ENCODE measurements around the gene TSC22D2. TPM values are rescaled to one million over a fixed set of nuclear protein-coding genes. Genes with fewer than 3 reads are reported as not detected.

TSC22D2 gene
- total RNA-seq, 1 donor: 13.4 TPM

DNA sequence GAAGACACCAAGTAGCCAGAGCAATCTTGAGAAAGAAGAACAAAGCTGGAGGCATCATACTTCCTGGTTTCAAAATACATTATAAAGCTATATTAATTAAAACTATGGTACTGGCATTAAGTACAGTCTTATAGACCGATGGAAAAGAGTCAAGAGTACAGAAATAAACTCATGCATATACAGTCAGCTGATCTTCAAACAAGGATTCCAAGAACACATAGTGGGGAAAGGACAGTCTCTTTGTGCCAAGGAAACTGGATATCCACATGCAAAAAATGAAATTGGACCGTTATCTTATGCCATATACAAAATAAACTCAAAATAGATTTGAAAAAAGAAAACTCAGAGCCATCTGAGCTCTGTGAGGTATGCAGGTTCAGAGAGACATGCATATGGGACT lies 80.8 kb downstream of the TSC22D2 start:
- H3K4me3 ChIP-seq (ENCODE audit: insufficient read depth, low read length): no peak overlapping the region
- no peak overlapping the region for H2AFZ ChIP-seq (ENCODE audit: low read length)
- TF ChIP-seq, protein P1, sequence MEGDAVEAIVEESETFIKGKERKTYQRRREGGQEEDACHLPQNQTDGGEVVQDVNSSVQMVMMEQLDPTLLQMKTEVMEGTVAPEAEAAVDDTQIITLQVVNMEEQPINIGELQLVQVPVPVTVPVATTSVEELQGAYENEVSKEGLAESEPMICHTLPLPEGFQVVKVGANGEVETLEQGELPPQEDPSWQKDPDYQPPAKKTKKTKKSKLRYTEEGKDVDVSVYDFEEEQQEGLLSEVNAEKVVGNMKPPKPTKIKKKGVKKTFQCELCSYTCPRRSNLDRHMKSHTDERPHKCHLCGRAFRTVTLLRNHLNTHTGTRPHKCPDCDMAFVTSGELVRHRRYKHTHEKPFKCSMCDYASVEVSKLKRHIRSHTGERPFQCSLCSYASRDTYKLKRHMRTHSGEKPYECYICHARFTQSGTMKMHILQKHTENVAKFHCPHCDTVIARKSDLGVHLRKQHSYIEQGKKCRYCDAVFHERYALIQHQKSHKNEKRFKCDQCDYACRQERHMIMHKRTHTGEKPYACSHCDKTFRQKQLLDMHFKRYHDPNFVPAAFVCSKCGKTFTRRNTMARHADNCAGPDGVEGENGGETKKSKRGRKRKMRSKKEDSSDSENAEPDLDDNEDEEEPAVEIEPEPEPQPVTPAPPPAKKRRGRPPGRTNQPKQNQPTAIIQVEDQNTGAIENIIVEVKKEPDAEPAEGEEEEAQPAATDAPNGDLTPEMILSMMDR (IDR thresholded peaks at IDR 0.05; ENCODE audit: extremely low read depth, low read depth, low read length): no peak
- H4K20me1 ChIP-seq (ENCODE audit: insufficient read depth, low read length): no peaks in the 10 kb centered on the region
- no peaks in the 10 kb centered on the region for H3K4me1 ChIP-seq (ENCODE audit: insufficient read depth, low read length)
- no peaks in the 10 kb centered on the region for H3K79me2 ChIP-seq (ENCODE audit: insufficient read depth, low read length)
- H3K36me3 ChIP-seq (ENCODE audit: insufficient read depth, low read length): no peaks in the 10 kb centered on the region
- H3K27me3 ChIP-seq (ENCODE audit: insufficient read depth, low read length): no peaks in the 10 kb centered on the region
- H3K4me2 ChIP-seq (ENCODE audit: insufficient read depth, low read length): no peak overlapping the region
- no peaks in the 10 kb centered on the region for H3K9me3 ChIP-seq (ENCODE audit: low read depth, low read length)
- no peak for DNase-seq (ENCODE audit: insufficient read length, low spot score, missing footprints)
- H3K27ac ChIP-seq (ENCODE audit: low read depth, low read length): no peak overlapping the region

- H3K36me3 ChIP-seq (ENCODE audit: insufficient read depth, low read length): no peaks in the 10 kb centered on the region
These were observed 82.3 kb downstream of the TSC22D2 start for GRCh38 chr3:150490277-150490986.

DNA sequence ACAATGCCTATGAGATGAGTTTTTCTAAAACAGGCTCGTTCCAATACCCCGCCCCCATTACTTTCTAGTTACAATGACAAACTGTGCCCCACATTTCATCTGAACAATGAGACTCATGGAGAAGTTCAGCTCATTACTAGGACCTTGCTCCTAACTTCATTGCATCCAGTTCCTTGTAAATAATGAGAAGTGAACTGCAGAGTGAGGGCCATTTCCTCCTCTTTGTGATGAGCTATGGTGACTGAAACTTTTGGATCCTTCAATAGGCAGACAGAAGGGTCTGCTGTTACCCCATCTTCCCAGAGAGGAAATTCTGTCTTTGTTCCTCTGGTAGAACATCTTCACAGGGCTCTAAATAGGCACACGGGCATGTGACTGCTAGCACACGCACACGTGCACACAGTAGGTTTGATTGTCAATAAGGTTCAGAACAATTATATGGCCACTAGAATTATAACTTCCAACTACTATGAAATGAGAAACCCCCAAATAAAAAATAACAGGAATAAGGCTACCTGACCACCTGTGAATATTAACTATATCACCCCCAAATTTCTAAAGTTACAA lies 86.4 kb downstream of the TSC22D2 start:
- Histone ChIP-seq H3K27ac (ENCODE audit: low read depth, low read length) (no peak overlapping the region), H3K79me2 (ENCODE audit: insufficient read depth, low read length) (peaks cover 5% of the 10 kb centered on the region), H3K27me3 (ENCODE audit: insufficient read depth, low read length) (no peaks in the 10 kb centered on the region), H3K36me3 (ENCODE audit: insufficient read depth, low read length) (no peaks in the 10 kb centered on the region), H3K4me2 (ENCODE audit: insufficient read depth, low read length) (no peak overlapping the region), H3K4me1 (ENCODE audit: insufficient read depth, low read length) (peaks cover 5% of the 10 kb centered on the region), H3K4me3 (ENCODE audit: insufficient read depth, low read length) (no peak overlapping the region), H3K9me3 (ENCODE audit: low read depth, low read length) (no peaks in the 10 kb centered on the region), H4K20me1 (ENCODE audit: insufficient read depth, low read length) (no peaks in the 10 kb centered on the region), H2AFZ (ENCODE audit: low read length) (peak overlapping the region; percentile 32)
- TF ChIP-seq, protein P1 (IDR thresholded peaks at IDR 0.05; ENCODE audit: extremely low read depth, low read depth, low read length): no peak
- DNase-seq (ENCODE audit: insufficient read length, low spot score, missing footprints): peak; percentile 17

More at GRCh38 chr3:150490277-150490986, 82.3 kb downstream of the TSC22D2 start:
- DNase-seq (ENCODE audit: insufficient read length, low spot score, missing footprints): no peak
- H4K20me1 ChIP-seq (ENCODE audit: insufficient read depth, low read length): no peaks in the 10 kb centered on the region
- no peak overlapping the region for H3K27ac ChIP-seq (ENCODE audit: low read depth, low read length)
- H3K27me3 ChIP-seq (ENCODE audit: insufficient read depth, low read length): no peaks in the 10 kb centered on the region
- peaks cover 5% of the 10 kb centered on the region for H3K79me2 ChIP-seq (ENCODE audit: insufficient read depth, low read length)
- TF ChIP-seq, protein P1 (IDR thresholded peaks at IDR 0.05; ENCODE audit: extremely low read depth, low read depth, low read length): no peak
- no peaks in the 10 kb centered on the region for H3K4me1 ChIP-seq (ENCODE audit: insufficient read depth, low read length)
- no peak overlapping the region for H3K4me2 ChIP-seq (ENCODE audit: insufficient read depth, low read length)
- no peak overlapping the region for H3K4me3 ChIP-seq (ENCODE audit: insufficient read depth, low read length)
- H3K9me3 ChIP-seq (ENCODE audit: low read depth, low read length): no peaks in the 10 kb centered on the region
- no peak overlapping the region for H2AFZ ChIP-seq (ENCODE audit: low read length)

DNA sequence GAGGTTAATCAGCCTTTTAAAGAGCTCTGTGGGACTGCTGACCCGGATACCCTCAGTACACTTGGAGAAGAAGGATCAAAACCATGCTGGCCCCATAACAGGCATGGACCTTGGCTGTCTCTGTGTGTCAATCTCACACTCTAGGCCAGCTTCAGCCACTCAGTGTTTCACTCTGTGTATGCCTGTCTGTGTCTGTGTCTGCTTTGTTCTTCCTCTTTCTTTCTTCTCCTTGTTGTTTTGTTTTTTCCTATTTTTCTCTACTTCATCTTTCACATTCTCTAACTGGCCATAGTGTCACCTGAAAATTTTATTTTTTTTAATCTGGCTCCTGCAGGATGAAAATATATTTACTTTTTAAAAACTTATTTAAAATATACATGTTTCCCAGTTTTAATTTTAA lies 87.1 kb downstream of the TSC22D2 start:
- peaks cover 5% of the 10 kb centered on the region for H3K79me2 ChIP-seq (ENCODE audit: insufficient read depth, low read length)
- H3K27ac ChIP-seq (ENCODE audit: low read depth, low read length): peak overlapping the region; percentile 25
- H3K9me3 ChIP-seq (ENCODE audit: low read depth, low read length): no peaks in the 10 kb centered on the region
- H4K20me1 ChIP-seq (ENCODE audit: insufficient read depth, low read length): no peaks in the 10 kb centered on the region
- TF ChIP-seq, protein P1 (IDR thresholded peaks at IDR 0.05; ENCODE audit: extremely low read depth, low read depth, low read length): no peak
- DNase-seq (ENCODE audit: insufficient read length, low spot score, missing footprints): no peak
- no peaks in the 10 kb centered on the region for H3K27me3 ChIP-seq (ENCODE audit: insufficient read depth, low read length)
- H2AFZ ChIP-seq (ENCODE audit: low read length): peak overlapping the region; percentile 77
- H3K4me2 ChIP-seq (ENCODE audit: insufficient read depth, low read length): peak overlapping the region; percentile 31
- H3K4me3 ChIP-seq (ENCODE audit: insufficient read depth, low read length): no peak overlapping the region
- peaks cover 5% of the 10 kb centered on the region for H3K4me1 ChIP-seq (ENCODE audit: insufficient read depth, low read length)
- no peaks in the 10 kb centered on the region for H3K36me3 ChIP-seq (ENCODE audit: insufficient read depth, low read length)

All from osteoblast (primary cell).